Caco-2 (cell line): ENCODE data around the gene IRX4. TPM values are rescaled to one million over a fixed set of nuclear protein-coding genes. Genes with fewer than 3 reads are reported as not detected.

ENCODE experiments used
- BruUV-seq: library from RNA; stranded (reverse); fragments of 400-500 nt; replicated peaks from 2 replicates; lab custom pipeline; 2021; lab: Mats Ljungman, UMichigan
- CTCF ChIA-PET: fragments of 300-600 bp; sonication (Branson Sonifier 250); formaldehyde crosslinking; loops from one replicate; lab custom pipeline; 2022; ENCODE audit warnings: antibody characterized with exemption; lab: Charles Lee
- POLR2A ChIA-PET: fragments of 300-600 bp; sonication (Branson Sonifier 250); formaldehyde crosslinking; loops from one replicate; lab custom pipeline; 2022; ENCODE audit warnings: antibody characterized with exemption; lab: Charles Lee
- DNase-seq, 2 experiments: peaks; one replicate each; pipeline versions ENCODE4 v3.0.0 to v3.0.0-alpha.2; 2020 to 2022
- H3K27me3 ChIP-seq: replicated peaks from 2 replicates; pipeline ENCODE4 v1.6.0; 2011; ENCODE audit warnings: low read length; ENCODE audit not compliant: control insufficient read depth, insufficient read depth
- H3K36me3 ChIP-seq: 2 replicates; pipeline ENCODE4 v1.5.1; 2011; ENCODE audit warnings: low read length; ENCODE audit not compliant: control insufficient read depth, insufficient read depth
- H3K4me1 ChIP-seq: fragments of 250-450 bp; sonication (Bioruptor Pico); 2 replicates; pipeline ENCODE4 v1.5.1; 2020; ENCODE audit warnings: mild to moderate bottlenecking
- H3K4me3 ChIP-seq: 2 replicates; pipeline ENCODE4 v1.5.1; 2011; ENCODE audit warnings: low read depth, mild to moderate bottlenecking, control low read depth, low read length
- H3K9me3 ChIP-seq: fragments of 250-450 bp; sonication (Bioruptor Pico); 2 replicates; pipeline ENCODE4 v1.5.1; 2020; ENCODE audit warnings: mild to moderate bottlenecking, moderate library complexity
- H3K27ac Mint-ChIP-seq: one replicate; pipeline ENCODE4 v1.8.0; 2022; ENCODE audit warnings: mixed read lengths; ENCODE audit not compliant: unreplicated experiment
- H3K27me3 Mint-ChIP-seq: one replicate; pipeline ENCODE4 v1.8.0; 2022; ENCODE audit warnings: mixed read lengths; ENCODE audit not compliant: insufficient read depth, unreplicated experiment
- H3K36me3 Mint-ChIP-seq: one replicate; pipeline ENCODE4 v1.8.0; 2022; ENCODE audit warnings: mild to moderate bottlenecking, mixed read lengths; ENCODE audit not compliant: insufficient read depth, unreplicated experiment
- H3K4me1 Mint-ChIP-seq: one replicate; pipeline ENCODE4 v1.8.0; 2022; ENCODE audit warnings: low read depth, mixed read lengths; ENCODE audit not compliant: unreplicated experiment
- H3K4me3 Mint-ChIP-seq: one replicate; pipeline ENCODE4 v1.8.0; 2022; ENCODE audit warnings: mild to moderate bottlenecking, moderate library complexity, mixed read lengths; ENCODE audit not compliant: unreplicated experiment
- H3K9me3 Mint-ChIP-seq: one replicate; pipeline ENCODE4 v1.8.0; 2022; ENCODE audit warnings: mixed read lengths; ENCODE audit not compliant: unreplicated experiment
- intact Hi-C: fragments of 100-400 bp; cut with micrococcal nuclease; formaldehyde crosslinking; loops from one replicate; pipeline ENCODE4 v1.10.0; 2022; ENCODE audit not compliant: unreplicated experiment
- total RNA-seq: library from RNA; stranded (reverse); gene quantifications from 2 replicates; pipeline ENCODE4 v1.2.3, GENCODE V29; 2022
- TF ChIP-seq, protein P1 (sequence below), 2 experiments: fragments of 200-600 bp in 1 of 2; IDR thresholded peaks; 1 replicate in 1 of 2; 2 replicates in 1 of 2; pipeline versions ENCODE4 v1.5.1 to v1.8.0; 2011 to 2022; ENCODE audit warnings: antibody characterized with exemption in 1 of 2, control low read depth in 1 of 2, inconsistent platforms in 1 of 2, low read depth in 1 of 2, low read length in 1 of 2, mild to moderate bottlenecking in 1 of 2, moderate library complexity in 1 of 2; ENCODE audit not compliant: insufficient read depth in 1 of 2, severe bottlenecking in 1 of 2, unreplicated experiment in 1 of 2

The IRX4 gene
- total RNA-seq, 1 experiment from 2014 or later, result not detected

DNA sequence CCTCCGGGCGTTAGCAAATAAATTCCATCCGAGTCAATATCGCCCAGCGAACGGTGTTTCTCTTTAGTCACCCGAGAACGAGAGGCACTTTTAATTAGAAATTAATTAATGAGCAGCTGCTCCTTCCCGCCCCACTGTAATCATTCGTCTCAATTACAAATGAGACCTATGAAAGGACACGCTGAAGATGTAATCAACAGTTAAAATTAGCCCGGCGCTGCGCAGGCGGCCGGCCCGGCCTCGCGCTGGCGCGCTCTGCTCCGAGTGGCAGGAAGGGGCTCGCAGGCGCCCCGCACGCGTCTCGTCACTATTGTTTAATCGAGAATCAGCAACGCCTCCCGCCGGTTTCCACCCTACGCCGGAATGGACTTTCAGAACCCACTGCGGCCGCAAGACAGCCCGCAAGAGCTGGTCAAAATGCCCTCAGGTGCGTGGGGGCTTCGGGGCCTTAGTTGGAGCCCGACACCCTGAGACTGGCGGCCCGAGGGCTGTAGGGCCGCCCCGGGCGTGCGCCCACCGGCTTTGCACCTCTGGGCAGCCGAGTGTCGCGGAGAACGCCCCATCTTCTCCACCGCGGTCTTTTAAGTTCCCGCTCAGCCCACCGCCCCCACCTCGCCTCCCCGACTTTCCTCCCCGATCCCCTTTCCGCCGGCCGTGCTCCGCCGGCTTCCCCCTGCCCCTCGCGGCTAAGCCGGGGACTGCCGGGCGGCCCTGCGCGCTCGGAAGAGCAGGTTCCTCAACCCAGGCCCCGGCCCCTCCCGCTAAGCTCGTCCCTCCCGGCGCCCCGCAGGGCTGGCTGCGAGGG lies 597 bp upstream of the IRX4 start:
- no TSS peak for BruUV-seq
- Mint-ChIP-seq H3K27ac (no peak overlapping the region), H3K4me3 (no peak overlapping the region), H3K36me3 (no peaks in the 10 kb centered on the region), H3K4me1 (no peaks in the 10 kb centered on the region), H3K9me3 (no peaks in the 10 kb centered on the region), H3K27me3 (no peaks in the 10 kb centered on the region)
- Histone ChIP-seq H3K36me3 (no peaks in the 10 kb centered on the region), H3K9me3 (peaks cover 7% of the 10 kb centered on the region; the same call in 1 of the 2 replicates), H3K27me3 (no peaks in the 10 kb centered on the region), H3K4me3 (no peak overlapping the region), H3K4me1 (no peaks in the 10 kb centered on the region)
- TF ChIP-seq, protein P1, sequence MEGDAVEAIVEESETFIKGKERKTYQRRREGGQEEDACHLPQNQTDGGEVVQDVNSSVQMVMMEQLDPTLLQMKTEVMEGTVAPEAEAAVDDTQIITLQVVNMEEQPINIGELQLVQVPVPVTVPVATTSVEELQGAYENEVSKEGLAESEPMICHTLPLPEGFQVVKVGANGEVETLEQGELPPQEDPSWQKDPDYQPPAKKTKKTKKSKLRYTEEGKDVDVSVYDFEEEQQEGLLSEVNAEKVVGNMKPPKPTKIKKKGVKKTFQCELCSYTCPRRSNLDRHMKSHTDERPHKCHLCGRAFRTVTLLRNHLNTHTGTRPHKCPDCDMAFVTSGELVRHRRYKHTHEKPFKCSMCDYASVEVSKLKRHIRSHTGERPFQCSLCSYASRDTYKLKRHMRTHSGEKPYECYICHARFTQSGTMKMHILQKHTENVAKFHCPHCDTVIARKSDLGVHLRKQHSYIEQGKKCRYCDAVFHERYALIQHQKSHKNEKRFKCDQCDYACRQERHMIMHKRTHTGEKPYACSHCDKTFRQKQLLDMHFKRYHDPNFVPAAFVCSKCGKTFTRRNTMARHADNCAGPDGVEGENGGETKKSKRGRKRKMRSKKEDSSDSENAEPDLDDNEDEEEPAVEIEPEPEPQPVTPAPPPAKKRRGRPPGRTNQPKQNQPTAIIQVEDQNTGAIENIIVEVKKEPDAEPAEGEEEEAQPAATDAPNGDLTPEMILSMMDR (IDR thresholded peaks at IDR 0.05; ENCODE audit: insufficient read depth in 1 of 2, low read depth in 1 of 2, low read length in 1 of 2, severe bottlenecking in 1 of 2, unreplicated experiment in 1 of 2), result no peak
- CTCF ChIA-PET, result no interaction called here
- POLR2A ChIA-PET, result no interaction called here
- DNase-seq, result no peak
- intact Hi-C loops, result no loop called here

DNA sequence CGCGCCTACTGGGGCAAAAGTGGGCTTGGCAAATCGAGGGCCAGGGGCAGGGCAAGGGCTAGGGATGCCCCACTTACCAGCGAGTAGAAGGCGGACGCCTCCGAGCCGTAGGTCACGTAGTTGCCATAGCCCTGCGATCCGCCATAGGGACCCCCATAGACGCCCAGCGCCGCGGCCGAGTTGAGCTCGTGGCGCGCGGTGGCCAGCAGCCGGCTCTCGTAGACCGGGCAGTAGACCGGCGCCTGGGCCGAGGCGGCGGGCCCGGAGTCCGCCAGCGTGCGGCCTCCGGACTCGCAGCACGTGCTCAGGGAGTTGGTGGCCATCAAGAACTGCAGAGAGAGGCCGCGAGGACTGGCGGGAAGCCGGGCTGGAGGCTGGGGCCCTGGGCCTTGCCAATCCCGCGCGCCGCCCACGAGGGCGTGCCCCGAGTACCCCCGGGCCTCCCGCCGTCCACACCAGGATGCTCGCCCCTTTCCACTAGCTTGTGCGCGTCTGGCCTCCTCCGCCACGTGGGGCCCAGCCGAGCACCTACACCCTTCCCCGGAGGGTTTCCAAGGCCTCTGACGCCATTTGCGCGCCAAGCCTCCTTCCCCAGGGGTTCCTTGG lies 891 bp downstream of the IRX4 start:
- H3K4me1 Mint-ChIP-seq, result no peaks in the 10 kb centered on the region
- TF ChIP-seq, protein P1 (IDR thresholded peaks at IDR 0.05; ENCODE audit: insufficient read depth in 1 of 2, low read depth in 1 of 2, low read length in 1 of 2, severe bottlenecking in 1 of 2, unreplicated experiment in 1 of 2), result no peak

DNA sequence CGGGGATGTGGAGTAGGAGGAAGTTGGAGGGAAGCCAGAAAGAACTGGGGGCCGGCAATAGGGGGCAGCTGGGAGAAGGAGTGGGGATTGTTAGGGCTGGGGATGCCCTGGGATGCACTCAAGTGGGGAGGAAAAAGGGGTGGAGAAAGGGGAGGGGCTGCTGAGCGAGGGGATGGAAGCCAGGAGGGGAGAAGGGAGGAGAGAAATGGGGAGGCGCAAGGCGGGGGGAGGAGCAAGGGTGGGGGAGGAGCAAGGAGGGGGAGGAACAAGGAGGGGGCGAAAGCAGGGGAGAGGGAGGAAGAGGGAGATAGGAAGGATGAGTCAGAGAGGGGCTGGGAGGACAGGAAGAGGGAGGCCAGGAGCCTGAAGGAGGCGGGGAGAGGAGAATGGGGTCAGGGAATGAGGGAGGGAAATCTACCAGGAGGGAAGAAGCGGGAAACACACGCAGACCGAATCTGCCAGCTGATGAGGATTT lies 1.6 kb downstream of the IRX4 start:
- H3K27me3 ChIP-seq, result no peaks in the 10 kb centered on the region
- ChIA-PET CTCF (no interaction called here), POLR2A (no interaction called here)
- Mint-ChIP-seq H3K36me3 (no peaks in the 10 kb centered on the region), H3K9me3 (no peaks in the 10 kb centered on the region), H3K4me1 (no peaks in the 10 kb centered on the region), H3K4me3 (no peak overlapping the region), H3K27me3 (no peaks in the 10 kb centered on the region), H3K27ac (no peak overlapping the region)
- H3K4me1 ChIP-seq, result no peaks in the 10 kb centered on the region
- no peaks in the 10 kb centered on the region for H3K36me3 ChIP-seq
- intact Hi-C loops, result no loop called here
- DNase-seq, result no peak
- H3K9me3 ChIP-seq, result peaks cover 7% of the 10 kb centered on the region; the same call in 1 of the 2 replicates
- BruUV-seq, result no TSS peak
- TF ChIP-seq, protein P1 (IDR thresholded peaks at IDR 0.05; ENCODE audit: insufficient read depth in 1 of 2, low read depth in 1 of 2, low read length in 1 of 2, severe bottlenecking in 1 of 2, unreplicated experiment in 1 of 2), result no peak
- no peak overlapping the region for H3K4me3 ChIP-seq

More for the DNA sequence above, 891 bp downstream of the IRX4 start:
- Histone ChIP-seq H3K36me3 (no peaks in the 10 kb centered on the region), H3K4me3 (no peak overlapping the region), H3K27me3 (no peaks in the 10 kb centered on the region), H3K4me1 (no peaks in the 10 kb centered on the region), H3K9me3 (peaks cover 7% of the 10 kb centered on the region; the same call in 1 of the 2 replicates)
- ChIA-PET POLR2A (no interaction called here), CTCF (no interaction called here)
- DNase-seq, result no peak
- no peak overlapping the region for H3K27ac Mint-ChIP-seq
- intact Hi-C loops, result no loop called here
- no peaks in the 10 kb centered on the region for H3K9me3 Mint-ChIP-seq
- H3K27me3 Mint-ChIP-seq, result no peaks in the 10 kb centered on the region
- H3K4me3 Mint-ChIP-seq, result no peak overlapping the region
- BruUV-seq, result no TSS peak
- H3K36me3 Mint-ChIP-seq, result no peaks in the 10 kb centered on the region
